ENCODE results near the gene PRR5.

The PRR5 gene

DNA sequence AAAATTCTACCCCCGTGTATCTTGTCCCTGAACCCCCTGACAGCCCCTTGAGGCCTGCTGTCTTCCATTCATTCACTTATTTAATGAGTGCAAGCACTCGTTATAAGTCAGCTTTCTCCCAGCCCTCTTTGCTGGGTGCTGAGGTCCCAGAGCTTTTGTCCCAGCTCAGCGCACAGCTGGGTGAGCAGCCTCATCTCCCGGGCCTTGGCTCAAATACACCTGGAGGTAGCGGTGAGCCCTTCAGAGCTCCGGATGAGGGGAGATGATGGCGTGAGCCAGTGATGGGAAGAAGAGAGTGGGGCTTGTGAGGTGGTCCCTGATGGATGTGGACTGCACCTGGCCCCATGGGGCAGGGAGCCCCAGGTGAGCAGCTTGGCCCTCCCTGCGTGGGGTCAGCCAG, 32.3 kb downstream of the PRR5 start:
- no peaks in the 10 kb centered on the region for H3K27me3 ChIP-seq (ENCODE audit: low read depth, low read length)
- no peak overlapping the region for H3K4me3 ChIP-seq (ENCODE audit: low read length)
- no peaks in the 10 kb centered on the region for H3K79me2 ChIP-seq (ENCODE audit: low read length)
- no peak overlapping the region for H3K27ac ChIP-seq (ENCODE audit: low read length)
- H3K9me3 ChIP-seq (ENCODE audit: insufficient read depth, low read length) = no peaks in the 10 kb centered on the region
- TF ChIP-seq CTCF (IDR thresholded peaks at IDR 0.05; ENCODE audit: low read depth, low read length) (no peak), EZH2phosphoT487 (IDR thresholded peaks at IDR 0.05; ENCODE audit: low read depth) (no peak)
- H2AFZ ChIP-seq (ENCODE audit: low read depth, low read length) = no peak overlapping the region
- no peaks in the 10 kb centered on the region for H4K20me1 ChIP-seq (ENCODE audit: insufficient read depth, low read length)
- no peaks in the 10 kb centered on the region for H3K4me1 ChIP-seq (ENCODE audit: low read length)
- H3K9ac ChIP-seq (ENCODE audit: low read length) = no peak overlapping the region
- no peaks in the 10 kb centered on the region for H3K36me3 ChIP-seq (replicated peaks; ENCODE audit: low read depth, low read length)
- H3K4me2 ChIP-seq (ENCODE audit: low read length) = no peak overlapping the region

GRCh38 chr22:44734801-44735517, 33.0 kb downstream of the PRR5 start:
- Histone ChIP-seq H3K4me3 (ENCODE audit: low read length) (no peak overlapping the region), H3K9me3 (ENCODE audit: insufficient read depth, low read length) (no peaks in the 10 kb centered on the region), H3K27ac (ENCODE audit: low read length) (no peak overlapping the region), H3K79me2 (ENCODE audit: low read length) (no peaks in the 10 kb centered on the region), H2AFZ (ENCODE audit: low read depth, low read length) (no peak overlapping the region), H3K36me3 (replicated peaks; ENCODE audit: low read depth, low read length) (no peaks in the 10 kb centered on the region), H3K4me2 (ENCODE audit: low read length) (no peak overlapping the region), H3K9ac (ENCODE audit: low read length) (no peak overlapping the region), H4K20me1 (ENCODE audit: insufficient read depth, low read length) (no peaks in the 10 kb centered on the region), H3K4me1 (ENCODE audit: low read length) (no peaks in the 10 kb centered on the region), H3K27me3 (ENCODE audit: low read depth, low read length) (no peaks in the 10 kb centered on the region)
- TF ChIP-seq EZH2phosphoT487 (IDR thresholded peaks at IDR 0.05; ENCODE audit: low read depth) (no peak), CTCF (IDR thresholded peaks at IDR 0.05; ENCODE audit: low read depth, low read length) (no peak)

- H3K4me2 ChIP-seq (ENCODE audit: low read length) = no peak overlapping the region
- no peak overlapping the region for H3K9ac ChIP-seq (ENCODE audit: low read length)
- no peak overlapping the region for H3K4me3 ChIP-seq (ENCODE audit: low read length)
- H3K36me3 ChIP-seq (replicated peaks; ENCODE audit: low read depth, low read length) = no peaks in the 10 kb centered on the region
- H3K4me1 ChIP-seq (ENCODE audit: low read length) = no peaks in the 10 kb centered on the region
- no peaks in the 10 kb centered on the region for H4K20me1 ChIP-seq (ENCODE audit: insufficient read depth, low read length)
- H3K27me3 ChIP-seq (ENCODE audit: low read depth, low read length) = no peaks in the 10 kb centered on the region
- no peaks in the 10 kb centered on the region for H3K79me2 ChIP-seq (ENCODE audit: low read length)
- no peak overlapping the region for H3K27ac ChIP-seq (ENCODE audit: low read length)
- no peak overlapping the region for H2AFZ ChIP-seq (ENCODE audit: low read depth, low read length)
- peak; percentile 95 for TF ChIP-seq CTCF (IDR thresholded peaks at IDR 0.05; ENCODE audit: low read depth, low read length)
- no peak for TF ChIP-seq EZH2phosphoT487 (IDR thresholded peaks at IDR 0.05; ENCODE audit: low read depth)
- no peaks in the 10 kb centered on the region for H3K9me3 ChIP-seq (ENCODE audit: insufficient read depth, low read length)
Measured at GRCh38 chr22:44735518-44736428, 33.8 kb downstream of the PRR5 start.

Data from OCI-LY3 (cell line).